GM19452 (cell line): ENCODE data around the gene MSI2.

Source experiments
- ATAC-seq: cut with Tn5 transposase; IDR thresholded peaks from one replicate; pipeline ENCODE4 v1.9.1; 2021; ENCODE audit not compliant: unreplicated experiment

Gene MSI2

GRCh38 chr17:57363580-57363979 lies 107.3 kb downstream of the MSI2 start:
- ATAC-seq = no peak

GRCh38 chr17:57363998-57364643 lies 107.8 kb downstream of the MSI2 start:
- no peak for ATAC-seq

- ATAC-seq = no peak
Measured at GRCh38 chr17:57365420-57365819, 109.1 kb downstream of the MSI2 start.

- no peak for ATAC-seq
Measured at GRCh38 chr17:57366177-57366557, 109.8 kb downstream of the MSI2 start.

GRCh38 chr17:57366558-57367351 lies 110.4 kb downstream of the MSI2 start:
- ATAC-seq = no peak

- no peak for ATAC-seq
Measured at GRCh38 chr17:57368637-57369336, 112.5 kb downstream of the MSI2 start.

- ATAC-seq = peak; percentile 44
Measured at GRCh38 chr17:57369509-57369945, 113.2 kb downstream of the MSI2 start.

GRCh38 chr17:57370037-57370581 lies 113.8 kb downstream of the MSI2 start:
- ATAC-seq = peak; percentile 70

GRCh38 chr17:57370619-57371018 lies 114.3 kb downstream of the MSI2 start:
- no peak for ATAC-seq

GRCh38 chr17:57372156-57372555 lies 115.8 kb downstream of the MSI2 start:
- no peak for ATAC-seq

- ATAC-seq = no peak
Measured at GRCh38 chr17:57373048-57373447, 116.7 kb downstream of the MSI2 start.

GRCh38 chr17:57373756-57374155 lies 117.4 kb downstream of the MSI2 start:
- no peak for ATAC-seq

GRCh38 chr17:57375040-57375769 lies 118.9 kb downstream of the MSI2 start:
- no peak for ATAC-seq

- ATAC-seq = no peak
Measured at GRCh38 chr17:57375770-57376225, 119.5 kb downstream of the MSI2 start.

GRCh38 chr17:57377094-57377493 lies 120.8 kb downstream of the MSI2 start:
- no peak for ATAC-seq

- ATAC-seq = no peak
Measured at GRCh38 chr17:57379237-57379894, 123.0 kb downstream of the MSI2 start.

- no peak for ATAC-seq
Measured at GRCh38 chr17:57379895-57380434, 123.6 kb downstream of the MSI2 start.

GRCh38 chr17:57381498-57381897 lies 125.2 kb downstream of the MSI2 start:
- ATAC-seq = no peak

GRCh38 chr17:57384219-57384618 lies 127.9 kb downstream of the MSI2 start:
- no peak for ATAC-seq

- no peak for ATAC-seq
Measured at GRCh38 chr17:57385975-57386374, 129.7 kb downstream of the MSI2 start.
